T1000 (cell line): ENCODE results near the gene COL27A1.

ENCODE experiments used
- DNase-seq: peaks from one replicate; lab custom pipeline; 2025; ENCODE audit warnings: mixed read lengths; lab: John Stamatoyannopoulos, UW

Gene COL27A1

DNA sequence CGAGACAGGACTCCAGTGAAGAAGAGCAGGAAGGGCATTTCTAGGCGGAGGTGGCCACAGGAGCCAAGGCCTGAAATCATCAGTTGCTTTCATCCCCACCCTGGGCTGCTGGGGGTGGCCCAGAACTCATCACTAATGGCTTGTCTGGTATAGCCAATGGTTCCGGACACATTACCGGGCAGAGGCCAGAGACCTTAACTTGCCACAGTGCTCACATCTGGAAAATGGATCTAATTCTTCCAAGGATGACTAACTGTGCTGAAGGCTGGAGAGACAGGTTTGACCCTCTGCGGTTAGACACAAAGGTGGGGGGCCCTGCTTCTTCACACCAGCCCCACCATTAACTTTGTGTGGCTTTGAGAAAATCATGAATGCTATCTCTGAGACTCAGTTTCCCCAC is 6.2 kb upstream of the COL27A1 start:
- no peak for DNase-seq

DNA sequence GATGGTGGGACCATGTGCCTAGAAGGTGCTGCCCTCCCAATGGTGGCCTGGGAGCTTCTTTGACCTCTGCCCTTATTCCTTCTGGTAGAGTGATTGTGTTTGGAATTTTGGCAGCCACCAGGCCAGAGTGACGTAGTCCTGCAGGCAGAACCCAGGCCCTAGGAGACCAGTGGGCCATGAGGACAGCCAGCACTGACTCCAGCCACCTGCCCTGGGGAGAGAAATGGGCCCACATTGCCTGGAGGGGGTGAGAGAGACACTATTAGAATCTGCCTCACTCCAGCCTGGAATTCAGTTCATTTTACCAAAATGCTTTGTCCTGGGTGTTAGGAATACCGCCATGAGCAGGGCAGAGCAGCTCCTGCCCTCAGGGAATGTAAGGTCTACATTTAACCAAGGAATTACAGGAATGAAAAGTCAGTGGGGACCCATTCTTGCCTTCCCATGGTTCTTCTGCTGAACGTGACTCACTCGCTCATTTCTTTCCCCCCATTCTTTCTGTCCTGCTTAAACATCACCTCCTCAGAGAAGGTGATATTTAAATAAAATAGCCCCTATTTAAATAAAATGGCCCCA is 5.5 kb upstream of the COL27A1 start:
- DNase-seq = no peak

DNA sequence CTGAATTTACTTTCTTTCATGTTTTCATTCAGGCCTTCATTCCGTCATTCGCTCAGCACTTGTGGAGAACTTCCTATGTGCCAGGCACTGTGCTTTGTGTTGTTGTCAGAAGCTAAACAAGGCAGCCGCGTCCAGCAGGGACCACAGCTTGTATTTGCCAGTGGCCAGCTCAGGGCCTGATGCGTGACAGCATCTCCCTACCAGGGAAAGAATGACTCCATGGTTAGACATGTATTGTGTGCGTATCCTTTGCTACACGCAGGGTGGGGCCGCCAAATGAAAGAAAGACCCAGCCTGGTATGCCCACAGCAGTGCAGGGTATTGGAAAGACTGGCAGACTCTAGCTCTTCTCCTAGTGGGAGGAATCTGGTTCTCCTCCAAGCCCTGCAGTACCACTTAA is 4.7 kb upstream of the COL27A1 start:
- no peak for DNase-seq

DNA sequence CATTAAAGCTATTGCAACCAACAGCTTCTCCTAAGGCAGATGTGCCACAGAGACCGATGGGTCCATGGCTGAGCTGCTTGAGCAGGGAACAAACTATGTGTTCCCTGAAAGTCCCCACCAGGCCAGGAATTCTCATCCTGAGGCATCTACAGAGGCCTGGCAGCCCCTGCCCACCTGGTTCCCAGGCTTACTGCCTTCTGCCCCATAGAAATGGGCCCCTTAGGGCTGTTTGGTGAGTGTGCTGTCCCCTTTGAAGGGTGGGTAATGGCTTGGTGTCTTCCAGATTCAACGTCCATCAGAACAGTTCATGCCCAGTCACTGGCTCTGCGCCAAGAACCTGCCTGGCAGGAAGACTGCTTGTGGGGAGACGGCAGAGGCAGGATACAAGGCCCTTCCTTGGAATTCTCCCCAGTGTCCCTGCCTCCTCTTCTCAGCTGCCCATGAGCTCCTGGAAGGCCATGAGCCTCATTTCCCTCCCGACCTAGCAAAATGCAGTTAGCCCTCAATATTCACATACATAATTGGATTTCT is 3.8 kb upstream of the COL27A1 start:
- no peak for DNase-seq

DNA sequence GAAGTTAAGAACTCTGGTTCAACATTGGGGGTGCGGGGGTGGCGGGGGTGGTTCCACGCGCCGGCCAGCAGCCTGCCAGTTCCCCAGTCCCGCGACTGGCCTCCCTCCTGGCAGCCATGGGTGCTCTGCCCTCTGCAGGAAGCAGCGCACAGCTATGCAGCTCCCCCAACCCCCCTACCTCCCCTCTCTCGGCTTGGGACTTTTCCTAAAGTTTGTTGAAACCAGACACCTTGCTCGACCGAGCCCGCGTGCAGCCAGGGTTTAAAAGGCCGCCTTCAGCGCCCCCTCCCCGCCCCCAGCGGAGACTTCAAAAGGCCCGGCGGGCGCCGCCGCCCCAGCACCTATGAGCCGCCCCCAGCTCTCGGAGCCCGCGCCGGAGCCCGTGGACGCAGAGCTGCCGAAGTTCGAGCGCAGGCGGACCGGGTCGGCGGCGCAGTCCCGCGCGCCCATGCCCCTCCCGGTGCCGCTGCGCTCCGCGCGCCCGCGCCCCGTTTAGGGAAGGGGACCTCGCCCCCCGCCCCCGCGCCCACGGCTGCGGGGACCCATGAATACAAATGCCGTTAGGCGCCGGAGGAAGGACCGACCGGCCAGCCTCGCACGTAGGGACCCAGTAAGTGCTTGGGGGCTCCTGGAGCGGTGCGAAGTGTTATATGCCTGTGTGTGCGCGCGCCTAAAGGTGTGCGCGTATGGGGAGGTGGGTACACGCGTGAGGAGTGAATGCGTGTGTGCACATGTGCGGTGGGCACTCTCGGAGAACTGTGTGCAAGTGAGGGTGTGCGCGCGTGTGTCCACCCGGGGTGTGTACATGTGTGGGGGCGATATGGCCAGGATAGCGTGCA is 1.4 kb upstream of the COL27A1 start:
- DNase-seq = peak; percentile 2

GRCh38 chr9:114154600-114155102 is 686 bp upstream of the COL27A1 start:
- DNase-seq = no peak

GRCh38 chr9:114155995-114156656 is 789 bp downstream of the COL27A1 start:
- DNase-seq = peak; percentile 35

GRCh38 chr9:114156657-114157421 is 1.5 kb downstream of the COL27A1 start:
- DNase-seq = peak; percentile 58

- no peak for DNase-seq
These were observed 2.3 kb downstream of the COL27A1 start for GRCh38 chr9:114157516-114158176.

DNA sequence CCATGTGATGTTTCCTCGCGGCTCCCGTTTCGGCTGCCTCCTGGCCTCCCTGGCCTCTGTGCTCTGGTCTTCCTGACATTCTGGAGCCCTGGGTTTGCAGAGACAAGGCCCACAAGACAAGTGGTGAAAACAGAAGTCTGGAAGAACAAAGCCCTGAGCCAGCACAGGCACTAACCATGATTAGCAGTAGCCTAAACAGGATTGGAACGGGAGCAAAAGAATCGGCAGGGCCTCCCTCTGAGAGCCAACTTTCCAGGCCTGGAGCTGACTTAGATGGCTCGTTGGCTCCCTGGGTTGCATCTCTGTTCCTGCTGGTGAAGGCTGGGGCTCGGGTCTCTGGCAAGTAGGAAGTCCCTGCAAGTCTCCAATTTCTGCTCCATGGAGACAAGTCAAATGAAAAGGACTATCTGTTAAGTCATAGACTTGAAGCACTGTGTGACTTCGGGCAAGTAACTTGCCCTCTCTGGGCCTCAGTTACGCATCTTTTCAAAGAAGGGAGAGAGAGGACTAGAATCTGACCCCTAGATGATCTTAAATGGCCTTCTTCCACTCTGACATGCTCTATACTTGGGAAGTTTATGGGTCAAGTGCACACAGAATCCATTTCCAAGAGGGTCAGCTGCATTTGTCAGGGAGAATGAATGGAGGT is 3.3 kb downstream of the COL27A1 start:
- DNase-seq = no peak

GRCh38 chr9:114159691-114160090 is 4.4 kb downstream of the COL27A1 start:
- no peak for DNase-seq

DNA sequence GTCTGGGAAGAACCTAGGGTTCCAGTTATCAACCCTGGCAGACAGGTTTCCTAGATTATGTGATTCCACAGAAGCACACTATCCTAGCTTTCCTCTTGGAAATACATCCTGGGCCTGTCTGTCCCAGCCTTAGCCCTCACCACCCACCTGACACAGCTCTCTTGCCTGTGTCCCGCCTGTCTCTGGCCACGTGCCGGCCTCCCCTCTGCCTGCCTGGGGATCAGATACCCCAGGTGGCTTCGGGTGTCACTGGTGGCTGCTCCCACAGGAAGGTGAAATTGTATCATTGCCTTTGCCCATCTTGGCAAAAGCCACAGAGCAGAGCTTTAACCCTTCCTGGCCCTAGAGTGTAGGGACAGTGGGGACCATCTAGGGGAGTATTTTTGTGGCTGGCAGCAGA is 6.2 kb downstream of the COL27A1 start:
- no peak for DNase-seq

- DNase-seq = no peak
These were observed 8.2 kb downstream of the COL27A1 start for GRCh38 chr9:114163517-114163951.

- DNase-seq = no peak
These were observed 9.0 kb downstream of the COL27A1 start for GRCh38 chr9:114164191-114164794.

- no peak for DNase-seq
These were observed 10.2 kb downstream of the COL27A1 start for GRCh38 chr9:114165407-114166102.

DNA sequence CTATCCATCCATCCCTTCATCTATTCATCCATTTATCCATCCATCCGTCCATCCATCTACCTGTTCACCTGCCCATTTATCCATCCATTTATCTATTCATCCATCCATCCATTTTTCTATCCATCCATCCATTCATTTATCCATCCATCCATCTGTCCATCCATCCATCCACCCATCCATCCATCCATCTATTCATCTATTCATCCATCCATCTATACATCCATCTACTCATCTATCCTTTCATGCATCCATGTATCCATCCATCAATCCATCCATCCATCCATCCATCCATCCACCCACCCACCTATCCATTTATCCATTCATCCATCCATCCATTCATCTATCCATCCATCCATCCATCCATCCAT is 10.8 kb downstream of the COL27A1 start:
- DNase-seq = no peak

DNA sequence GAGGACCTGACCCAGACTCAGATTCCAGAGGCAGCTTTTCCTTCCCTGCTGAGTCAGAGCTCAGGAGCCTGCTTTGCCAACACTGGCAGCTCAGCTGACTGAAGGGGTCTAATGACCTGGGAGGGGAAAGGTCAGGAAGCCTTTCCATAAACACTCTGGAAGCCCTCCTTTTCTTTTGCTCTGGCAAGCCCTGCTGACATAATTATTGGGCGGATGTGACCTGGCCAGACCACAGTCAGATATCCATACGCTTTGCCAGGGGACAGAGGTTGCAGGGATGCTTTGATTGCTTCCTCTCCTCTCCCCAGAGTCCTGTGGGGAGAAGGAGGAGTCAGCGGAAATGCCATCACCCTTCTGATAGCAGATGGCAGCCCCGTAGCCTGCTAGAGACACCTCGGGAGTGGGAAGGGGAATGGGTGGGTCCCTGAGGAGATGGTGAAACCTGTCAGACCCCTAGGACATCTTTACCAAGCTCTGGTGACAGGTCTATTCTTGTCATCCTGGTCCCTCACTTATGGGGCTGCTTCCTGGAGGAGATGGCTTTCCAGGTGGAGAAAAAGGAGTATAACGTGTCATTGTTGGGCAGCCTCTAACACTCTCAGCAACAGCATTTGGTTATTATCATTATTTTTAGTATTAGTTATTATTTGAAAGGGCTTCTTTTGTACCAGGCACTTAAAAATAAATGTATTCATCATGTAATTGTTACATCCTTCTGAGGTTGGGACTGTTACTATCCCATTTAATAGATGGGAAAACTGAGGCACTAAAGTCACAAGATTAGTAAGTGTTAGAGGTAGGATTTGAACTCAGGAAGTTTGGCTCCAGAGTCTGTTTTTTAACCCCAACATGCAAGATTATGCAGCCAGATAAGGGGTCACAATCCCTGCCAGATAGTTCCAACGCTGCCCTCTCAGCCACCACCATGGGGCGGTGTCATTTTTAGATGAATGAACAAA is 11.6 kb downstream of the COL27A1 start:
- DNase-seq = peak; percentile 20

DNA sequence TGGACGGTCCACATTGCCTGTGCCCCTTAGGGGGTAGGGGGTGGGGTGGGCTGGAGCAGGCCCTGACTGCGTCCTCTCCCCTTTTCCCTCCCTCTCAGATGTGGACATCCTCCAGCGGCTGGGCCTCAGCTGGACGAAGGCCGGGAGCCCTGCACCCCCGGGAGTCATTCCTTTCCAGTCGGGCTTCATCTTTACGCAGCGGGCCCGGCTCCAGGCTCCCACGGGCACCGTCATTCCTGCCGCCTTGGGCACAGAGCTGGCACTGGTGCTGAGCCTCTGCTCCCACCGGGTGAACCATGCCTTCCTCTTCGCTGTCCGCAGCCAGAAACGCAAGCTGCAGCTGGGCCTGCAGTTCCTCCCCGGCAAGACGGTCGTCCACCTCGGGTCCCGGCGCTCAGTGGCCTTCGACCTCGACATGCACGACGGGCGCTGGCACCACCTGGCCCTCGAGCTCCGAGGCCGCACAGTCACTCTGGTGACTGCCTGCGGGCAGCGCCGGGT is 12.3 kb downstream of the COL27A1 start:
- DNase-seq = no peak
